HEK293 (cell line): ENCODE data around the gene POMT2.

Source experiments
- MYNN ChIP-seq: fragments of 450-650 bp; formaldehyde crosslinking; IDR thresholded peaks from 2 replicates; pipeline ENCODE4 v1.5.1; 2016; ENCODE audit warnings: missing biosample characterization, missing genetic modification characterization, borderline replicate concordance
- SETDB1 ChIP-seq: IDR thresholded peaks from one replicate; pipeline ENCODE4 v1.6.1; 2017; ENCODE audit warnings: mild to moderate bottlenecking, low read length, moderate library complexity, mixed read lengths; ENCODE audit not compliant: insufficient read length
- ZIC2 ChIP-seq: fragments of 450-650 bp; formaldehyde crosslinking; IDR thresholded peaks from 2 replicates; pipeline ENCODE4 v1.5.1; 2016; ENCODE audit warnings: missing biosample characterization, missing genetic modification characterization
- ZNF155 ChIP-seq: fragments of 450-650 bp; formaldehyde crosslinking; IDR thresholded peaks from 2 replicates; pipeline ENCODE4 v1.5.1; 2016; ENCODE audit warnings: missing biosample characterization, missing genetic modification characterization
- ZNF174 ChIP-seq: fragments of 450-650 bp; formaldehyde crosslinking; IDR thresholded peaks from 2 replicates; pipeline ENCODE4 v1.5.0; 2017; ENCODE audit warnings: missing biosample characterization, mild to moderate bottlenecking, missing genetic modification characterization
- ZNF175 ChIP-seq: fragments of 450-650 bp; formaldehyde crosslinking; IDR thresholded peaks from 2 replicates; pipeline ENCODE4 v1.5.1; 2016; ENCODE audit warnings: missing biosample characterization, missing genetic modification characterization
- ZNF560 ChIP-seq: fragments of 450-650 bp; formaldehyde crosslinking; IDR thresholded peaks from 2 replicates; pipeline ENCODE4 v1.5.1; 2017; ENCODE audit warnings: missing biosample characterization, missing genetic modification characterization, borderline replicate concordance
- ZNF76 ChIP-seq: fragments of 450-650 bp; formaldehyde crosslinking; IDR thresholded peaks from 2 replicates; pipeline ENCODE4; 2016; ENCODE audit warnings: low read depth, missing biosample characterization, missing genetic modification characterization, borderline replicate concordance
- TF ChIP-seq, protein P1 (sequence below): fragments of 450-650 bp; IDR thresholded peaks from 2 replicates; pipeline ENCODE4 v1.5.1; 2018; ENCODE audit warnings: missing biosample characterization, mild to moderate bottlenecking, missing genetic modification characterization
- TF ChIP-seq, protein P2 (sequence below): fragments of 450-650 bp; formaldehyde crosslinking; IDR thresholded peaks from 2 replicates; pipeline ENCODE4 v1.5.1; 2016; ENCODE audit warnings: missing biosample characterization, missing genetic modification characterization
- TF ChIP-seq, protein P3 (sequence below): fragments of 450-650 bp; formaldehyde crosslinking; IDR thresholded peaks from 2 replicates; pipeline ENCODE4 v1.5.1; 2016; ENCODE audit warnings: missing biosample characterization, missing genetic modification characterization
- TF ChIP-seq, protein P4 (sequence below): fragments of 450-650 bp; formaldehyde crosslinking; IDR thresholded peaks from 2 replicates; pipeline ENCODE4 v1.5.1; 2017; ENCODE audit warnings: missing biosample characterization, missing genetic modification characterization
- TF ChIP-seq, protein P5 (sequence below): fragments of 450-650 bp; formaldehyde crosslinking; IDR thresholded peaks from 2 replicates; pipeline ENCODE4 v1.5.1; 2016; ENCODE audit warnings: missing biosample characterization, missing genetic modification characterization

DNA sequence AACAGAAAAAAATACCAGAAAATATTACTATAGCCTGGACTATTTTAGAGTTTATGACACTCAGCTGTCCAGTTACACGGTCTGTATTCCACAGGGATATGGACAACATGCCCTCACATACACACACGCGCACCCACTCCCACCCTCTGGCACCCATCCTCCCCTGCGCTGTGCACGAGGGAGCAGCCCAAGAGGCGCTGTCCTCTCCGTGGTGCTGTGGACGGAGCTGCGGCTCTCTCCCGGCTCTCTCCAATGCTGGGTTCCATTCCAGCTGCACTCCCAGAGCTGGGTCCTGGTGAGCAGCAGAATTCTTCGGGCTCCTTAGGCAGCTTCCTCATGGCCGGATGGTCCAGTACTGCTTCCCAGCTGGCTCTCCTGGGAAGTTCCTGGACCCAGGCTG is 43.7 kb downstream of the POMT2 start:
- TF ChIP-seq SETDB1 = no peak
- no peak for TF ChIP-seq ZNF174 (tag by site-specific recombination)
- TF ChIP-seq ZNF560 (tag by site-specific recombination) = no peak
- no peak for TF ChIP-seq ZNF155
- TF ChIP-seq, protein P1, sequence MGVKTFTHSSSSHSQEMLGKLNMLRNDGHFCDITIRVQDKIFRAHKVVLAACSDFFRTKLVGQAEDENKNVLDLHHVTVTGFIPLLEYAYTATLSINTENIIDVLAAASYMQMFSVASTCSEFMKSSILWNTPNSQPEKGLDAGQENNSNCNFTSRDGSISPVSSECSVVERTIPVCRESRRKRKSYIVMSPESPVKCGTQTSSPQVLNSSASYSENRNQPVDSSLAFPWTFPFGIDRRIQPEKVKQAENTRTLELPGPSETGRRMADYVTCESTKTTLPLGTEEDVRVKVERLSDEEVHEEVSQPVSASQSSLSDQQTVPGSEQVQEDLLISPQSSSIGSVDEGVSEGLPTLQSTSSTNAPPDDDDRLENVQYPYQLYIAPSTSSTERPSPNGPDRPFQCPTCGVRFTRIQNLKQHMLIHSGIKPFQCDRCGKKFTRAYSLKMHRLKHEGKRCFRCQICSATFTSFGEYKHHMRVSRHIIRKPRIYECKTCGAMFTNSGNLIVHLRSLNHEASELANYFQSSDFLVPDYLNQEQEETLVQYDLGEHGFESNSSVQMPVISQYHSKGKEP (tag by site-specific recombination) = no peak
- TF ChIP-seq, protein P2, sequence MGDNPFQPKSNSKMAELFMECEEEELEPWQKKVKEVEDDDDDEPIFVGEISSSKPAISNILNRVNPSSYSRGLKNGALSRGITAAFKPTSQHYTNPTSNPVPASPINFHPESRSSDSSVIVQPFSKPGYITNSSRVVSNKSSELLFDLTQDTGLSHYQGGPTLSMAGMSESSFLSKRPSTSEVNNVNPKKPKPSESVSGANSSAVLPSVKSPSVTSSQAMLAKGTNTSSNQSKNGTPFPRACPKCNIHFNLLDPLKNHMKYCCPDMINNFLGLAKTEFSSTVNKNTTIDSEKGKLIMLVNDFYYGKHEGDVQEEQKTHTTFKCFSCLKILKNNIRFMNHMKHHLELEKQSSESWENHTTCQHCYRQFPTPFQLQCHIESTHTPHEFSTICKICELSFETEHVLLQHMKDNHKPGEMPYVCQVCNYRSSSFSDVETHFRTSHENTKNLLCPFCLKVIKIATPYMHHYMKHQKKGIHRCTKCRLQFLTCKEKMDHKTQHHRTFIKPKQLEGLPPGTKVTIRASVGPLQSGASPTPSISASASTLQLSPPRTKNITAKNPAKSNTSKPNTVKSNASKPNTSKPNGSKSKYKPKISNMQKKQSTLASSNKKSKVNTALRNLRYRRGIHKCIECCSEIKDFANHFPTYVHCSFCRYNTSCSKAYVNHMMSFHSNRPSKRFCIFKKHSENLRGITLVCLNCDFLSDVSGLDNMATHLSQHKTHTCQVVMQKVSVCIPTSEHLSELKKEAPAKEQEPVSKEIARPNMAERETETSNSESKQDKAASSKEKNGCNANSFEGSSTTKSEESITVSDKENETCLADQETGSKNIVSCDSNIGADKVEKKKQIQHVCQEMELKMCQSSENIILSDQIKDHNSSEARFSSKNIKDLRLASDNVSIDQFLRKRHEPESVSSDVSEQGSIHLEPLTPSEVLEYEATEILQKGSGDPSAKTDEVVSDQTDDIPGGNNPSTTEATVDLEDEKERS (tag by site-specific recombination) = no peak
- TF ChIP-seq, protein P3, sequence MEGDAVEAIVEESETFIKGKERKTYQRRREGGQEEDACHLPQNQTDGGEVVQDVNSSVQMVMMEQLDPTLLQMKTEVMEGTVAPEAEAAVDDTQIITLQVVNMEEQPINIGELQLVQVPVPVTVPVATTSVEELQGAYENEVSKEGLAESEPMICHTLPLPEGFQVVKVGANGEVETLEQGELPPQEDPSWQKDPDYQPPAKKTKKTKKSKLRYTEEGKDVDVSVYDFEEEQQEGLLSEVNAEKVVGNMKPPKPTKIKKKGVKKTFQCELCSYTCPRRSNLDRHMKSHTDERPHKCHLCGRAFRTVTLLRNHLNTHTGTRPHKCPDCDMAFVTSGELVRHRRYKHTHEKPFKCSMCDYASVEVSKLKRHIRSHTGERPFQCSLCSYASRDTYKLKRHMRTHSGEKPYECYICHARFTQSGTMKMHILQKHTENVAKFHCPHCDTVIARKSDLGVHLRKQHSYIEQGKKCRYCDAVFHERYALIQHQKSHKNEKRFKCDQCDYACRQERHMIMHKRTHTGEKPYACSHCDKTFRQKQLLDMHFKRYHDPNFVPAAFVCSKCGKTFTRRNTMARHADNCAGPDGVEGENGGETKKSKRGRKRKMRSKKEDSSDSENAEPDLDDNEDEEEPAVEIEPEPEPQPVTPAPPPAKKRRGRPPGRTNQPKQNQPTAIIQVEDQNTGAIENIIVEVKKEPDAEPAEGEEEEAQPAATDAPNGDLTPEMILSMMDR (tag by site-specific recombination) = no peak
- TF ChIP-seq, protein P4, sequence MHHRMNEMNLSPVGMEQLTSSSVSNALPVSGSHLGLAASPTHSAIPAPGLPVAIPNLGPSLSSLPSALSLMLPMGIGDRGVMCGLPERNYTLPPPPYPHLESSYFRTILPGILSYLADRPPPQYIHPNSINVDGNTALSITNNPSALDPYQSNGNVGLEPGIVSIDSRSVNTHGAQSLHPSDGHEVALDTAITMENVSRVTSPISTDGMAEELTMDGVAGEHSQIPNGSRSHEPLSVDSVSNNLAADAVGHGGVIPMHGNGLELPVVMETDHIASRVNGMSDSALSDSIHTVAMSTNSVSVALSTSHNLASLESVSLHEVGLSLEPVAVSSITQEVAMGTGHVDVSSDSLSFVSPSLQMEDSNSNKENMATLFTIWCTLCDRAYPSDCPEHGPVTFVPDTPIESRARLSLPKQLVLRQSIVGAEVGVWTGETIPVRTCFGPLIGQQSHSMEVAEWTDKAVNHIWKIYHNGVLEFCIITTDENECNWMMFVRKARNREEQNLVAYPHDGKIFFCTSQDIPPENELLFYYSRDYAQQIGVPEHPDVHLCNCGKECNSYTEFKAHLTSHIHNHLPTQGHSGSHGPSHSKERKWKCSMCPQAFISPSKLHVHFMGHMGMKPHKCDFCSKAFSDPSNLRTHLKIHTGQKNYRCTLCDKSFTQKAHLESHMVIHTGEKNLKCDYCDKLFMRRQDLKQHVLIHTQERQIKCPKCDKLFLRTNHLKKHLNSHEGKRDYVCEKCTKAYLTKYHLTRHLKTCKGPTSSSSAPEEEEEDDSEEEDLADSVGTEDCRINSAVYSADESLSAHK (tag by site-specific recombination) = no peak
- TF ChIP-seq ZIC2 (tag by site-specific recombination) = no peak
- TF ChIP-seq MYNN (tag by site-specific recombination) = no peak
- no peak for TF ChIP-seq ZNF76 (tag by site-specific recombination)
- no peak for TF ChIP-seq ZNF175 (tag by site-specific recombination)
- TF ChIP-seq, protein P5, sequence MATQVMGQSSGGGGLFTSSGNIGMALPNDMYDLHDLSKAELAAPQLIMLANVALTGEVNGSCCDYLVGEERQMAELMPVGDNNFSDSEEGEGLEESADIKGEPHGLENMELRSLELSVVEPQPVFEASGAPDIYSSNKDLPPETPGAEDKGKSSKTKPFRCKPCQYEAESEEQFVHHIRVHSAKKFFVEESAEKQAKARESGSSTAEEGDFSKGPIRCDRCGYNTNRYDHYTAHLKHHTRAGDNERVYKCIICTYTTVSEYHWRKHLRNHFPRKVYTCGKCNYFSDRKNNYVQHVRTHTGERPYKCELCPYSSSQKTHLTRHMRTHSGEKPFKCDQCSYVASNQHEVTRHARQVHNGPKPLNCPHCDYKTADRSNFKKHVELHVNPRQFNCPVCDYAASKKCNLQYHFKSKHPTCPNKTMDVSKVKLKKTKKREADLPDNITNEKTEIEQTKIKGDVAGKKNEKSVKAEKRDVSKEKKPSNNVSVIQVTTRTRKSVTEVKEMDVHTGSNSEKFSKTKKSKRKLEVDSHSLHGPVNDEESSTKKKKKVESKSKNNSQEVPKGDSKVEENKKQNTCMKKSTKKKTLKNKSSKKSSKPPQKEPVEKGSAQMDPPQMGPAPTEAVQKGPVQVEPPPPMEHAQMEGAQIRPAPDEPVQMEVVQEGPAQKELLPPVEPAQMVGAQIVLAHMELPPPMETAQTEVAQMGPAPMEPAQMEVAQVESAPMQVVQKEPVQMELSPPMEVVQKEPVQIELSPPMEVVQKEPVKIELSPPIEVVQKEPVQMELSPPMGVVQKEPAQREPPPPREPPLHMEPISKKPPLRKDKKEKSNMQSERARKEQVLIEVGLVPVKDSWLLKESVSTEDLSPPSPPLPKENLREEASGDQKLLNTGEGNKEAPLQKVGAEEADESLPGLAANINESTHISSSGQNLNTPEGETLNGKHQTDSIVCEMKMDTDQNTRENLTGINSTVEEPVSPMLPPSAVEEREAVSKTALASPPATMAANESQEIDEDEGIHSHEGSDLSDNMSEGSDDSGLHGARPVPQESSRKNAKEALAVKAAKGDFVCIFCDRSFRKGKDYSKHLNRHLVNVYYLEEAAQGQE (tag by site-specific recombination) = no peak
